GM10266 (cell line): ENCODE results near the gene DNMT1.

ENCODE experiments used
- DNase-seq: peaks from one replicate; pipeline ENCODE4 v3.0.0; 2012; ENCODE audit errors: extremely low spot score
- TF ChIP-seq, protein P1 (sequence below): IDR thresholded peaks from 2 replicates; pipeline ENCODE4 v1.5.1; 2012; ENCODE audit warnings: mild to moderate bottlenecking, low read depth; ENCODE audit not compliant: control insufficient read depth, insufficient read depth; ENCODE audit errors: missing control alignments

Gene DNMT1

DNA sequence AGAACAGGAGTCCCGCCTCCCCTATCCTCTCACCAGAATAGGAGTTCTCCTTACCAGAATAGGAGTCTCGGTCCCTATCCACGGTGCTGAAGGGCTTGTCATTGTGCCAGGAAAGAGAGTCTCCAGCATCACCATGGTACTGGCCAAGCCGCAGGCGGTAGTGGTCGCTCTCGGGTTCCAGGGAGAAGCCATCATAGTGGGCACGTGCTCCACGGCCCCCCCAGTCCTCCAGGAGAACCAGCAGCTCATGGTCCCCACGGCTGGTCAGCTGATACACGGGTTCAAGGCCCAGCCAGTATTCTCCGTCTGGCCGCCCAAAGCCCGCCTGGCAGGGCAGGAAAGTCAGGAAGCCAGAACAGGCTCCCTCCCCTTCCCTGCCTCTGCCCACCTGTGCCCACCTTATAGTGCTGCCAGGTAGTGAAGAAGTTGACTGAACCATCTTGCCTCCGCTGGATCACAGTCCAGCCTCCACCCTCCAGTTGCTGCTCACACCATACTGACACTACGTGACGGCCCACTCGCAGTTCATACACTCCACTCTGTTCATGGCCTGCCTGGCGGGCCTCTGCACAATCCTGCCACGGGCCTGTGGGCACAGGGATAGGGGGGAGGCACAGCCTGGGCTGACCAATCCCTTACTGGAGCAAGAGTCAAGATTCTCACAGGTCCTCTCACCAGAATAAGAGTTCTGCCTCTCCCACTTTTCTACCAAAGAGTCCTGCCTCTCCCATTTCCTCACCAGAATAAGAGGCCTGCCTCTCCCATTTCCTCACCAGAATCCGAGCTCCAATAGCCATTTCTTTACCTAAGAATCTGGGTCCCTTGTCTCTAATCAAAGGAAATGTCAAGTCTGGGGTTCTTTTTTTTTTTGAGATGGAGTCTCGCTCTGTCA is 101.2 kb downstream of the DNMT1 start:
- DNase-seq = no peak

DNA sequence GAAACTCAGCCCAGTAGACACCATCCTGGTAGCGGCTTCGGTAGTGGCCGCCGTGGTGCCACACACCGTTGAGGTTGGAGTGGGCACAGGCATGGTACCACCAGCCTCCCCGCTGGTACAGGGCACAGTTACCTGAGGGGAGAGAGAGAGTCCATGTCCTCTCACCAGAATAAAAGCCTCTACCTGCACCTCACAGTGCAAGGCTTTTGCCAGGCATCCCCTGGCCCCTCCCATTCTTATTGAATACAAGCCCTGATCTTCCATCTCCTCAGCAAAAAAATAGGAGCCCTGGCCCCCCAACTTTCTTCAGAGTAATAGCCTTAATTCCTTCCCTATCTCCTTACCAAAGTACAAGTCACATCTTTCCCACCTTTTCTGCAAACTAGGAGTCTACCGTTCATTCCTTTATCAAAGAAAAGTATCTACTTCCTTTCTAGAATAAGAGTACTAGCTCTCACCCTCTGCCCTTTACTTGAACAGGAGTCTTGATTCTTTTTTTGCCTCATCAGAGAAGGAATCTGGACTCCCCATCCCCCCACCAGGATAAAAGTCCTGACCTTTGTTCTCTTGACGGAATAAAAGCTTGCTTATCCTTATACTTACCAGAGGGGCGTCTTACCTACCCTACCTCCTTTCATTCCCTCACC is 102.0 kb downstream of the DNMT1 start:
- no peak for DNase-seq
- TF ChIP-seq, protein P1, sequence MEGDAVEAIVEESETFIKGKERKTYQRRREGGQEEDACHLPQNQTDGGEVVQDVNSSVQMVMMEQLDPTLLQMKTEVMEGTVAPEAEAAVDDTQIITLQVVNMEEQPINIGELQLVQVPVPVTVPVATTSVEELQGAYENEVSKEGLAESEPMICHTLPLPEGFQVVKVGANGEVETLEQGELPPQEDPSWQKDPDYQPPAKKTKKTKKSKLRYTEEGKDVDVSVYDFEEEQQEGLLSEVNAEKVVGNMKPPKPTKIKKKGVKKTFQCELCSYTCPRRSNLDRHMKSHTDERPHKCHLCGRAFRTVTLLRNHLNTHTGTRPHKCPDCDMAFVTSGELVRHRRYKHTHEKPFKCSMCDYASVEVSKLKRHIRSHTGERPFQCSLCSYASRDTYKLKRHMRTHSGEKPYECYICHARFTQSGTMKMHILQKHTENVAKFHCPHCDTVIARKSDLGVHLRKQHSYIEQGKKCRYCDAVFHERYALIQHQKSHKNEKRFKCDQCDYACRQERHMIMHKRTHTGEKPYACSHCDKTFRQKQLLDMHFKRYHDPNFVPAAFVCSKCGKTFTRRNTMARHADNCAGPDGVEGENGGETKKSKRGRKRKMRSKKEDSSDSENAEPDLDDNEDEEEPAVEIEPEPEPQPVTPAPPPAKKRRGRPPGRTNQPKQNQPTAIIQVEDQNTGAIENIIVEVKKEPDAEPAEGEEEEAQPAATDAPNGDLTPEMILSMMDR = no peak

More for the DNA sequence above, 101.2 kb downstream of the DNMT1 start:
- TF ChIP-seq, protein P1 = no peak

DNA sequence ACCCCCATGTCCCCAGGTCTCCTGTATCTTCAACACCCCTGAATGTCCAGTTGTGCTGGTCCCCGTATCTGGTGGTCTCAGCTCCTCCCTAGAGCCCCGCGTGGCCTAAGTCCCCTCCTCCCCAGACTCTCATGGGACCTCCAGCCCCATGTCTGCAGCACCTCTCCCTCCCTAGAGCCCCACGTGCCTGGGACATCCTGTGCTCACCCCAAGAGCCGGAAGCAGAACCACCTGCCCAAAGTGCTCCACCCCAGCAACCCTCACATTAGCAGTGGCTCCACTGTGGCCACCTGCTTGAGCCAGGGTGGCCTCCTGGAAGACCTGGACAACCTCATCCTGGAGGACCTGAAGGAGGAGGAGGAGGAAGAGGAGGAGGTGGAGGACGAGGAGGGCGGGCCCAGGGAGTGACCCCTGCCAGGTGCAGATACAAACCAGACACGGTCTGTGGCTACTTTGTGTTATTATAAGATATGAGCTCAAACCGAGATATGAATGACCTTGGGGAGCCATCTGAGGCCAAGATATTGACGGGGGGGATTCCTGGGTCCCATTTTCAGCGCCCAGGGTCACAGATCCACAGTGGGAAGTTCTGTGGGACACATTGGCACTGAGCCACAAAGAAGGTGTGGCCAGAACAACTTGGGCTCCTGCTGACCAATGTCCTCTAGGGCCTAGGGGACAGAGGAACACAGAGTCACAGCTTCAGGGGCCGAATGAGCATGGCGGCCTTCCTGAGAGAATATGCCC is 102.7 kb downstream of the DNMT1 start:
- DNase-seq = no peak
- TF ChIP-seq, protein P1 = no peak

DNA sequence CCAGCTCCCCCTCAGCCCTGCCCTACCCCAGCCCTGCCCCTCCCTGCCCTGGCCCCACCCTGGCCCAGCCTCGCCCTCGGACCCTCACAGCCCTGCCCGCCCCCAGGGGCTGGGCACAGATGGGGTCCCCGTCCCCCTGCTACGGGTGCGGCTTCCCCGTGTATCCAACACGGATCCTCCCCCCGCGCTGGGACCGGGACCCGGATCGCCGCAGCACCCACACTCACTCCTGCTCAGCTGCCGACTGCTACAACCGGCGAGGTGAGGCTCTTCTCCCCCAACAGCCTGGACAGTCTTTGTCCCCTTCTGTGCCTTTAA is 103.4 kb downstream of the DNMT1 start:
- DNase-seq = no peak
- TF ChIP-seq, protein P1 = no peak

DNA sequence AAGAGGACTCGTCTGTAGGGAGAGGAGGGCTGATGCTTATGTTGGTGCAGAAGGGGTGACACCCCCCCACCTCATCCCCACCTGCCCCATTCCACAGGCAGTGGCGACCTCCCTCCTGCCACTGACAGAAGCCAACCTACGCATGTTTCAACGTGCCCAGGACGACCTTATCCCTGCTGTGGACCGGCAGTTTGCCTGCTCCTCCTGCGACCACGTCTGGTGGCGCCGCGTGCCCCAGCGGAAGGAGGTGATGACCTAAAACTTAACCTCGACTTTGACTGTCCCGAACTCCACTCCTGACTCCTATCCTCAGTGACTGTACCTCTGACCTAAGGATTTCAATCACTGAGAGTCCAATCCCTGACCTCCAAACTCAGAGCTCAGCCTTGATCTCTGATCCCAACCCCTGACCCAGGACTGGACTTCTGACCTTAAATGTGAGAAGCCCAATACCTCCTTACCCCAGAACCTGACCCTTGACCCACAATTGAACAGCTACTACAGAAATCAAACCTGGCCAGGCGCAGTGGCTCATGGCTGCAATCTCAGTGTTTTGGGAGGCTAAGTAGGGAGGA is 104.9 kb downstream of the DNMT1 start:
- no peak for DNase-seq
- TF ChIP-seq, protein P1 = no peak

DNA sequence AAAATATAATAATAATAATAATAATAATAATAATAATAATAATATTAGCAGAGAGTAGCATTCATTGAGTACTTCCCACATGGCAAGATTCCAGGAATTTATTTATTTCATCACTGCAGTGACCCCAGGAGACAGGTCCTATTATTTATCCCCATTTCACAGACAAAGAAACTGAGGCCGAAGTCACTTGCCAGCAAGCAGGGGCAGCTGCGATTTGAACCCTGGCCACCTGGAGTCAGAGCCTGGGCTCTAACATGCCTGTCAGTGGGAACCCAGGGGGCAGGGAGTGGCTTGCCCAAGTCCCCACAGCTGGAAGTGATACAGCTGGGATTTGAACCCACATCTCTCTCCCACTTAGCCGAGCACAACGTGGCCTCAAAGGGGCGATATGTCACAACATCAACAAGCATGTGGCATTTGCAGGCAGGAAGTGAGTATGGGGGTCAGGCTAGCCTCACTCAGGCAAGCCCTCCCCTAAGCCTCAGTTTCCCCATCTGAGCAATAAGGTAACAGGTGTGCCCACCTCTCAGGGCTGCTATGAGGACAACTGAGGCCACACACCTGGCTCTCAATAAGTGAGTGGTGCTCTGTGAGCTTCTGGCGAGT is 105.7 kb downstream of the DNMT1 start:
- DNase-seq = no peak
- TF ChIP-seq, protein P1 = no peak
